DMS153 (cell line): Measurements from ENCODE around the gene HIPK2.
A peak's percentile ranks its signal among the peaks of the same experiment; 100 is the strongest.

Experiments used
- DNase-seq: peaks from one replicate; lab custom pipeline; 2025; lab: John Stamatoyannopoulos, UW

HIPK2 gene

DNA sequence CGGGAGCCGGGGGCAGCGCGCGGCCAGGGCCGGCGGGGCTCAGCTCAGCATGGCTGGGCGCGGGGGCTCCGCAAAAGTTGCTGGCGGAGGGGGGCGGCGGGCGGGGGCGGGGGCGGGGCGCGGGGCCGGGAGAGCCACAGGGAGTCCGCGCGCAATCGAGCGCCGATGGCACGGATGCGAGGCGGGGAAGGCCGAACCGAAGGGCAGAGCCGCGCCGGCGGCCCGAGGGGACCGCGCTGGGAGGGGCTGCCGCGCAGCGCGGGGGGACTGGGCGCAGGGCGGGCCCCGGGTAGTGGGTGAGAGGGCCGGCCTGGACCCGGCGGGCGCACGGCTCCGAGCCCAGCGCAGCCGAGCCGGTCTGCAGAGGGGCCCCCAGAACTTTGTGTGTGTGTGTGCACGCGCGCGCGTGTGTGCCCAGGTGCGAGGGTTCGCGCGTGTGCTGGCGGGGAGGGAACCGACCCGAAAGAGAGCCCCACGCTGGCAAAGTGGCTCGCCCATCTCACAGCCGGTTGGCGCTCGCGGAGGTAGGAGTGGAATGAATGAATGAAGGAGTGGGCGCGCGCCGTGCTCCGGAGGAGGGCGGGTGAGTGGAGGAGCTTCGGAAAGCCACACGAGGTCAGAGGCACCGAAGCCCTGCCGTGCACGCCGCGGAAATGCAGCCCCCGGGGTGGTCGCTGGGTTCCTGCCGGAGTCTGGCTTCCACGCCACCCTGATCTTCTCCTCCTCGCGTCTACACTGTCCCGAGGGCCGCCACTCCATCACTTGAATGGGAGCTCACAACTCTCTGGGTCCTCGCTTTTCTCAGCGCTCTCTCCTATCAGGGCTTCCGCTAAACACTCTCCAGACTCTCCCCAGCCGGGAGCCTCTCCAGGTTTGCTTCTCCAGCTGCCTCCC is at the start of gene HIPK2:
TSS of gene HIPK2 (minus strand) at position 51 of the 894 bp plus-strand sequence. CDS start 375 bp downstream, outside the sequence.
- peak; percentile 42 for DNase-seq

DNA sequence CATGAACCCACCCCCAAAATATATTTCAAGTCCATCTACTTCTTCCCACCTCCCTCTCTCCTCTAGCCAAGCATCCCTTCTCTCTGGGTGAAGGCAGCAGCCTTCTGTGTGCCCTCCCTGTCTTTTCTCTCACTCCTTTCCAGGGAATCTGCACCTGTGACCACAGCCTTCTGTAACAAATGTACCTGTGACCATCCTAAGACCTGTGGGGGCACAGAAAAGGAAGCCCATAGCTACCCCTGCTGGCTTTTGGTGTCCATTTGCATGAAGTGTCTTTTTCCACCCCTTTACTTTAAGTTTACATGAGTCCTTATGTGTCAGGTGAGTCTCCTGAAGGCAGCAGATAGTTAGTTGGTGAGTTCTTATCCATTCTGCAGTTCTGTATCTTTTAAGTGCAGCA is 49.2 kb upstream of the HIPK2 start:
- DNase-seq: no peak

DNA sequence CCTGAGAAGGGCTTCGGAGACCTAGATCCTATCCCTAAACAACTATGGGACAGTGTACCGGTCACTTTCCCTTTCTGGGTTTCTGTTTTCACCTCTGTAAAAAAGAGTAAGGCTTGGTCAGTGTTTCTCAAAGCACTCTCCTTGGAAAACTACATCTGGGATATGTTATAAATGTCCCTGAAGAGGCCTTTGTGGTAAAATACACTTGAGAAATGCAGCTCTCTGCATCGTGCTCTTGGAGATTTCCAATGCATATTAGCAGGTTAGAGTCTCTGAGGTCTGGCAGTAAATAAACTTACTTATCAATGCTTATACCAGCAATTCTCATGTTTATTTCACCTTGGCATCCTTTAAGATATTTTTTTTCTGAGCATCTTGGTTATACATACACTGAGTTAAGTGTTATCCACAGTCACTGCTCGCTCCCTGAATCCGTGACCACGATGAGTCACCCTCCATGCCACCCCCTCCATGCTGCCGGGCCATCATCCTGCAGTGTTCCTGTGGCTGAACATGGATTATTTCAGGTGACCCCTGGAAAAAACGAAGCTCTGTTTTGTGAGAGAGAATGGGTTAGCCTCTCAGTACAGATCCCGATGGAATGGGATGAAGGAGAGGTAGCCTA is 48.0 kb upstream of the HIPK2 start:
- no peak for DNase-seq

DNA sequence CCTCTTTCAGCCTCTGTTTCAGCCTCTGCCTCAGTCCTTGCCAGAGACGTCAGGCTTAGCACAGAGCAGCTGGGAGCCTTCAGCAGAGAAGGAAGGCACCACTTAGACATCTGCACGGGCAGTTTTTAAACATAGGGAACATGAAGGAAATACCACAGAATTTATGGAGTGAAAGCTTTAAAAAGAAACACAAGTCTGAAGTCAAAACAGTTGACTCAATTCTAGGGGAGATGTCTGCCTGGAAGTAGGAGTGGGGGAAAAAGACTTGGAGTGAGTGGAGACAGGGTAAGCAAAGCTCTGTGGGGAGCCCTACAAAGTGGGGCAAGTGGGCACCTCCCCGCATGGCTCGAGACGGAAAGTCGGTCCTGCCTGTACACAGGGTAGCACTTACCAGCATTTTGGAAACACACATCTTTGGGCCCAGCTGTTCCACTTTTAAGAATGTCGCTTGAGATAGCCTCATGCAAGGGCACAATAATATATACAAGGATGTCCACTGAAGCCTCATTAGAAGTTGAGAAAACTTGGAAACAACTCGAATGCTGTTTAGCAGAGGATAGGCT is 46.2 kb upstream of the HIPK2 start:
- no peak for DNase-seq

DNA sequence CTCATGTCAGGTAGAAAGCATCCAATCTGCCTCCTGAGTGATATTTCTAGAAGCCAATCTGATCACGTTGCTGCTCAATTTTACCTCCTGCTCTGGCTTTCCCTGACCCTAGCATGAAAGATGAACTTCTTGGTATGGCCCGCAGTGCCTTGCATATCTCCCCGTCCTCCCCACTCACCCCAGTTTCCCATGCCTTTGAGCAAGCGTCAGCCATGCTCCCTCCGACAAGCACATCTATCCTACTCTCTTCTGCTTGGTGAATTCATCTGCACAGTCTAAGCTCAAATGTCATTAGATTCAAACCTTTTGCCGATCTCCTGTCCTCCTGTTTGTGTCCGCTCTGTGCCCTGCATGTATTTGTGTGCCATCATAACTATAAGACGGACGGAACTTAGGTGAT is 45.1 kb upstream of the HIPK2 start:
- no peak for DNase-seq

DNA sequence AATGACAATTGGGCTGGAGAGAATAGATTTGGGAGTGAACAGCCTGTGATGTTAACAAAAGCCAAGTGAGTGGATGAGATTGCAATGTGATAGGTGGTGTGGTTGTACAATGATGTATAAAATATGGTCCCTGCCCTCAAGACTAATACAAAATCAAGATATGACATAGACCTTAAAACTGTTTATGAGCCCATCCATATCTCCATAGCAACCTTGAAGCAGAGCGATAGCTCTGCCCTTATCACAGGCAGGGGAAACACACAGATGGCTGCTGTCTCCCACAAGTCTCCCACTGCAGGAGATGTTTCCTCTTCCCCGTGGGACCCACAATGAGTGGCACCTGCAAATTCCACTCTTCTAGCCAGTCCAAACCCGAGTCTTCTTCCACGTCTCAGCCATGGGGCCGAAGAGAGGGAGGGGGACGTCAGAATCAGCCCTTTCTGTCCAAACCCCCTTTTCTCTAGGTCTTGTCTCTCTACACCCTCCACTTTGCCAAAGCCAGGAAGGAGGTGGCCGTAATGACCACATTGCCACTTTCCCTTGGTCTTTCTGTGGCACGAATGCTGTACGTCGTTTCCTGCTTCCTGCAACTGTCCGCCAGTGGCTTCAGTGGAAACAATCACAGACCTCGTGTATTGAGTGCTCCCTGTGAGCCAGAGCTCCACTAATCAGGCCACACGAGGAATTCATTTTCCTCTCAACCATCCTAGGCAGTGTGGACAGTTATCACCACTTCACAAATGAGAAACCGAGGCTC is 43.7 kb upstream of the HIPK2 start:
- no peak for DNase-seq

DNA sequence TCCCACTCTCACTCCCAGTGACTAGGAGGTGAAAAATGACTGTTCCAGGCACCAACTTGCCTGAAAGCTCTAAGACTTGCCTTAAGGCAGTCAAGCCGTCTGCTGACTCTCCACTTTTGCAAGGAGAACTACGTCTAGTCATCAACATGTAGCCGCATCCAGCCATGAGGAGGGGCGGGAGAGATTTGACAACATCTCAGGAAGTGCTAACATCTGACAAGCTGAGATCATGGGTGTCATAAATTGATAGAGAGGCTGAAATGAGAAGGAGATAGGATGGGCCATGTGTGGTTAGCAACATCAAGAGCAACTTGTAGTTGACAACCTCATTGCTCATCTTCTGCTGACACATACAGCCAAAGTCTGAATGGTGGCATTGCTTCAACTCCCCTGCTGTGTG is 42.3 kb upstream of the HIPK2 start:
- no peak for DNase-seq

DNA sequence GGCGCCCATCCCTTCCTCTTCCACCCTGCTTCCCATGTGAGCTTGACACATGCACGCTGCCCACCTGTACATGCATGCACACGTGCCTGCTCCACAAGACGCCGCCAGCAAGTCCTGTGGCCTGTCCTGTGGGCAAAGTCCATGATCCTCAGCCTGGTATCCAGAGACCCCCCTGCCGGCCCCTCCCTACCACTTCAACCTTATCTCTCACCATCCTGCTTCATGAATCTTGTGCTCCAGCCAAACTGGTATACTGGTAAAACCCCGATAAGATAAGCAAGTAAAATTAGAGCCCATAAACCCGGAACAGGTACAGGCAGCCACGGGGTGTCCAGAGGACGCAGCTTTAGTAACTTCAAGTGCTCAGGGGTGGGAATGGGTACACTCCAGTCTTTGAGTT is 39.5 kb upstream of the HIPK2 start:
- no peak for DNase-seq

DNA sequence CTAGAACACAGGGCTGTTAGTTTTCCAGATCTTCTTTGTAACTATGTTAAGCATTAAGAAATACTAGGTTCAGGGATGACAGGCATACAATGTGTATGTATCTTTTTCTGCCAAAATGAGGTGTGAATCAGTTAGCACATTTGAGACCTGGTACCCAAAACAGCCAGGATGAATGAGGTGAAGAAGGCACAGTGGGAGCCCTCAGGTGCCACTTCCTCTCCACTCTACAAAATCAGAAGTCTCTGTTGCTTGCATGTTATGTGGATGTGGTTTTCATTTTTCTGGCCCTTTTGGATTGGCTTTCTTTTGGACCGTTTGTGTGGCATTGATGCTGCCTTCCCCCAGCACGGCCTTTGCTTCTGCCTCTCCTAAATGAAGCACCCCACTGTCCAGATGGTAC is 35.9 kb upstream of the HIPK2 start:
- DNase-seq: no peak

DNA sequence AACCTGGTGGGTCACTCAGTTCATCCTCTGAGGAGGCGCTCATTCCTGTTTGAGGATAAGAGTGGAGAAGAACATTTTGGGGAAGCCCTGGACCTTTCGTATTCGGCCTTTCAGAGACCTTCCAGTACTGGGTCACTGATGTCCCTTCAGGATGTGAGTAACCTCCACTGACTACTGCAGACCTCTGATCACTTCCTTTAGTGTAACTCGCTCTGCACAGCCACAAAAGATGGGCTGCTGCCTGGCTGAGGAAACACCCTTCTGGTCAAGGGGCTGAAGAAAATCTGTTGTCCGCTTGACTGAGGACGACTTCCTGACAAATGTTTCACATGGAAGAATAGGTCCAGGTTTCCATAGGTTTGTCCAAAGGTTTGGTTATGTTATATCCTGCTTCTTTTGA is 35.4 kb upstream of the HIPK2 start:
- DNase-seq: no peak

DNA sequence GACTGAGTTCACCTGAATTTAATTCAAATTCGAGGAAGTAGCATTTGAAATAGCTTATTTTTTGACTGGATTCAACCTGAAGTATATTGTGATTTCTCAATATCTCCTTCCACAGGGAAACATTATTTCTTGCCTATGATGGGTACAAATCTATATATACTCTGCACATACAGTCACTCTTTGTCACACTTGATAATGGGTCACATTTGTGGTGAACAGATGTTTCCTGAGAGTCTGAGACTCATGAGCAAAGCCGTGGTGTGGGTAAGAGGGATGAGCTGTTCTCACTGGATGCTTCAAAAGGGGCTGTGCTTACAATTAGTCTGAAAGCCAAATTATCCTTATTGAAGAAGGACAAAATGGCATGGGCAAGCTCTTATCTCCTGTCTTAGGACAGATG is 33.3 kb upstream of the HIPK2 start:
- DNase-seq: no peak

DNA sequence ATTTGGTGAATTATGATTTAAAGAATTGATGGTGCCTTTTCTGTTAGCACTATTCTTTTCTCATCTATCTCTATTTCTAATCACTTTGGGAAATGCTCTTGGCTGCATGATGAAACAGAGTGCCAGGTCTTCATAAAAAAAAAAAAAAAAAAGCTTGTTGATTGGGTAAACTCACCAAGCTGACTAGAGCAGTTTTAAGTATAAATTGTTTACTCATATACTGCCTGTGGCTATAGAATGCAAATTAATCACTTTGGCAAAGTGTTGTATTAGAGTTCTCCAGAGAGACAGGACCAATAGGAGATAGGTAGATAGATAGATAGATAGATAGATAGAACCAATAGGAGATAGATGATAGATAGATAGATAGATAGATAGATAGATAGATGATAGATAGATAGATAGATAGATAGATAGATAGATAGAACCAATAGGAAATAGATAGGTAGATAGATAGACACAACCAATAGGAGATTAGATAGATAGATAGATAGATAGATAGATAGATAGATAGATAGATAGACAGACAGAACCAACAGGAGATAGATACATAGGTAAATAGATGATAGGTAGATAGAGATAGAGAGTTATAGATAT is 31.1 kb upstream of the HIPK2 start:
- DNase-seq: no peak

DNA sequence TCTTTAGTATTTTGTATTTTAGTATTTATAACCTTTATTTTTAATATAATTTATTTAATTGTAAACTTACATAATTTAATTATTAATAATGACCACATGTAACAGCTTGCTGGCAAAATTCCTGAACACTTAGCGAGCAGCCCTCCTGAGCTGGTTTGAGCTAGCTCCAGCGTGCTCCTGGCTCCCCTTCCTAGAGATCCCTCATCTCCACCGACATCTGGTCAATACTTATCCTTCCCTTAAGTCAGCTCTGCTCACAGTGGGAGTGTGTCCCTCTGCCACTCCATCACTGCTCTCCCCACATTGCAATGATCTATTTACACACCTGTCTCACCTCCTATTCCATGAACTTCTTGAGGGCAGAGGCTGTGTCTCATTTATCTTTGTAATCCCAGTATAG is 30.6 kb upstream of the HIPK2 start:
- no peak for DNase-seq

DNA sequence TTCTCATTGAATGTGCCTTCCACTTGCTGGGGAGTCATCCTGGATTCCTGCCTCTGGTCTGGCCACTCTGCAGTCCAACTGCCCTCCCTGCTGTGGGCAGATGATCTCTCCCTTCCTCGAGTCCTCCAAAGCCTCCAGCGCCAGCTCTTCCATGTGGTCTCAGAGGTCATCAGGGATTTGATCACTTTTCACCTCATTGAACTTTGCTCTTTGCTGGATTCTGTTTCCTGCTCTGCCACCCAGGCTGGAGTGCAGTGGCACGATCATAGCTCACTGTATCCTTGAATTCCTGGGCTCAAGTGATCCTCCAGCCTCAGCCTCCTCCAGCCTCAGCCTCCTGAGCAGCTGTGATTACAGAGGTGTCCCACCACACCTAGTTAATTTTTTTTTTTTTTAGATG is 29.2 kb upstream of the HIPK2 start:
- DNase-seq: no peak

DNA sequence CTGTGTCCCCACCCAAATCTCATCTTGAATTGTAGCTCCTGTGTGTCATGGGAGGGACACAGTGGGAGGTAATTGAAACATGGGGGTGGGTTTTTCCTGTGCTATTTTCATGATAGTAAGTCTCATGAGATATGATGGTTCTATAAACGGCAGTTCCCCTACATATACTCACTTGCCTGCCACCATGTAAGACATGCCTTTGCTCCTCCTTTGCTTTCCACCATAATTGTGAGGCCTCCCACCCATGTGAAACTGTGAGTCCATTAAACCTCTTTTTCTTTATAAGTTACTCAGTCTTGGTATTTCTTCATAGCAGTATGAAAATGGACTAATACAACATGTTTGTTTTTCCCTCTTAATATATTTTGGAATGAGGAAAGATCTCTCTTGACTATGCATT is 26.8 kb upstream of the HIPK2 start:
- DNase-seq: no peak

DNA sequence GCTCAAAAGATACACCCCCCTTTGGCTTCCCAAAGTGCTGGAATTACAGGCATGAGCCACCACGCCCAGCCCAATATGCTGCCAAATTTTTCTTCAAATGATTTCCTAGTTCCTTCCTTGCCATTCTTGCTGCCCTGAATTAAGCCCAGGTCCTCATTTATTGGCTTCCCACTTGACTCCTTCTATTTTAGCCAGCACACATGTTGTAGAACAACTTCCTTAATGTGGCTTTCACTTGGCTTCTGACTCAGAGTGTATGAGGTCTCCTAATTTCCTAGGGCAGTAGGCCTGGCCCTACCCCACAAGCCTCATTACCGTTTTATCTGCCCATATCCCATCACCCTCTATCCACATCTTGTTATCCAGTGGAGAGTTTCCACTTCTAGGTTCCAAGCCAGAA is 21.8 kb upstream of the HIPK2 start:
- DNase-seq: no peak

DNA sequence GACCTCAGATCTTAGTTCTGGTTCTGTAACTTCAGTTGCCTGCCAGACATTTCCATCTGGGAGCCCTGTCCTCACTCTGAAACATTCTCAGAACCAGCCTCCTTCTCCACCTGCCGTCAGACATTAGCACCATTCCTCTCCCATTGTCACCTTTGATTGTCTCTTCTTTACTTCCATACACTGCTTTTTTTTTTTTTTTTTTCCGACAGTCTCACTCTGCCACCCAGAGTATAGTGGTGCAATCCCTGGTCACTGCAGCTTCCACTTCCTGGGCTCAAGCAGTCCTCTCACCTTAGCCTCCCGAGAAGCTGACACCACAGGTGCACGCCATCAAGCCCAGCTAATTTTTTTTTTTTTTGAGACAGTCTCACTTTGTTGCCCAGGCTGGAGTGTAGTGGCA is 21.1 kb upstream of the HIPK2 start:
- peak; percentile 23 for DNase-seq

DNA sequence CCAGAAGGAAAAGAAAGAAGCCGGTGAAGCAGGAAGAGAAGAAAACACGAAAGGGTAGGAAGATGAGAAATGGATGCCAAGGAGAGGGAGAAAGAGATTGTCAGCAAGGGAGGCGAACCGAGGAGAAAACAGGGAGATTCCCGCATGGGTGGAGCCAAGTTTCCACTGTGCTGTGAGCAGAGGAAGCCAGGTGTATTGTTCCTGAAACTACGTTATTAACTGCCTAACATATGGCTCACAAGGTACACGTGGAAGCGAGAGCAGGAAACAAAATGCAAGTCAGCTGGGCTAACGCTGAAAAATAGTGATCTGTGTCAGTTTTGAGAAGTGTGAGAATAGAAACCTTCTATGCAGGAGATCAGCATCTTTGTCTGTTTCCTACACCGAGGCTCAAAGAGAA is 20.4 kb upstream of the HIPK2 start:
- DNase-seq: peak; percentile 51

DNA sequence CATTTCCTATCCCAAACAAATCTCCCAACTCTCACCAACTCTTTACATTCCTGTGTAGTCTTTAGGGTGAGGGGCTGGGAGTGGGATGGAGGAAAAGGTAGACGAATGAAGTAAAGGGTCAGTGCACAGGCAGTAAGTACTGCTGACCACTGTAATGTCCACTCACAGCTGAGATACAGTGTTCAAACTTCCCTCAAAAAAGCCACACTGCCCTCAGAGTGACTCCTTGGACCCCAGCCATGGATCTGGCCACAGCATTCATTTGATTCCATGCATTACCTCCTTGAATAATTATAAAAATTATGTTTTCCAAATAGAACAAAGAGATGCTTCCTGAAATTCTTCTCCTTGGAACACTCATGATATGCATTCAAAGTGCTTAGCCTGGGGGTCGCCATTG is 19.8 kb upstream of the HIPK2 start:
- DNase-seq: no peak

DNA sequence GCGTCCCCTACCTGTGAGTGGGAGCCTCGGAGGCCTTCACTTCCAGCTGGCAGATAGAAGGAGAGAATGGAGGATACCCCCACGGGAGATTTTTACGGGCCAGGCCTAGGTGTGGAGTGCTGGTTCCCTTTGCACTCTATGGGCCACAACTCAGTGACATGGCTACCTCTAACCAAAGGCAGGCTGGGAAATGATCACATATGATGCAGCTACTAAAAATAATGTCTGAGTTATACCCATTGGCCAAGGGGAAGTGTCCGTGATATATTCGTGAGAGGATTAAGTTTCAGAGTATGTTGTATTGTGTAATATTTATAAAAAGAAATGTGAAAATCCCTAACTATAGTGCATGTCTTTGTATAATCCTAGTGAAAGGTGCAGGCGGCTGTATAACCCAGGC is 13.5 kb upstream of the HIPK2 start:
- DNase-seq: no peak

DNA sequence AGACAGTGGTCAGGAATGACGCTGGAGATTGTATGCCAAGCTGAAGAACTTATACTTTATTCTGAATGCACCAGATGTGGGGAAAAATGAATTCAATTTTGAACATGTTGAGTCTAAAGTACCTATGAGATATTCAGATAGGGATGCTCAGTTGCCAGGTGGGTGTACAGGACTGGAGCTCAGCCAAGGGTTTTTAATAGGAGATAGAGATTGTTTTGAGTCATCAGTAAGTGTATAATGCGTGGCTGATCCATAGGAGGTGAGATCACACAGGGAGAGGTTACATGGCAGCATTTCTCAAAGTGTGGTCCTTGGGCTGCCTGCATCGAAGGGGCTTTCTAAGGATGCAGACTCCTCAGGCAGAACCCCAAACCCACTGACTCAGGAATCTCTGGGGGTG is 6.8 kb upstream of the HIPK2 start:
- DNase-seq: no peak
